HEK293 (cell line): ENCODE results near the gene GALK1.

Source experiments
- CTCF ChIA-PET: fragments of 350-600 bp; formaldehyde crosslinking; extraction: SDS; loops from one replicate; lab custom pipeline; 2021; ENCODE audit warnings: antibody characterized with exemption; lab: Yijun Ruan, JAX
- POLR2A ChIA-PET: fragments of 300-600 bp; formaldehyde crosslinking; extraction: SDS; loops from one replicate; lab custom pipeline; 2020; ENCODE audit warnings: antibody characterized with exemption, inconsistent platforms; lab: Yijun Ruan, JAX
- H3K27ac ChIP-seq: fragments of 200-500 bp; sonication (Bioruptor generic); 2 replicates; pipeline ENCODE4 v1.5.1; 2014; ENCODE audit warnings: low read depth, low read length, control low read depth, inconsistent platforms; ENCODE audit errors: extremely low read depth
- H3K36me3 ChIP-seq, 2 experiments: fragments of 200-500 bp in 1 of 2; sonication (Bioruptor generic) in 1 of 2; 1 replicate in 1 of 2; 2 replicates in 1 of 2; pipeline ENCODE4 v1.5.1; 2014 to 2017; ENCODE audit warnings: inconsistent platforms in 2 of 2, low read length in 2 of 2; ENCODE audit not compliant: control insufficient read depth in 2 of 2, insufficient read depth in 1 of 2
- H3K4me1 ChIP-seq: fragments of 200-500 bp; sonication (Bioruptor generic); 2 replicates; pipeline ENCODE4 v1.5.1; 2014; ENCODE audit warnings: mild to moderate bottlenecking, low read length, inconsistent platforms; ENCODE audit not compliant: control insufficient read depth, insufficient read depth
- H3K4me3 ChIP-seq: 2 replicates; pipeline ENCODE4 v1.5.1; 2011; ENCODE audit warnings: low read depth, mild to moderate bottlenecking, control low read depth, low read length, moderate library complexity
- H3K9me3 ChIP-seq: fragments of 200-500 bp; sonication (Bioruptor generic); 2 replicates; pipeline ENCODE4 v1.5.1; 2014; ENCODE audit warnings: low read depth, low read length, inconsistent platforms; ENCODE audit not compliant: control insufficient read depth, insufficient read depth
- GLIS1 ChIP-seq: fragments of 450-650 bp; formaldehyde crosslinking; IDR thresholded peaks from 2 replicates; pipeline ENCODE4 v1.5.1; 2016; ENCODE audit warnings: missing biosample characterization, missing genetic modification characterization
- KLF1 ChIP-seq: fragments of 450-650 bp; formaldehyde crosslinking; IDR thresholded peaks from 2 replicates; pipeline ENCODE4 v1.5.1; 2016; ENCODE audit warnings: missing biosample characterization, missing genetic modification characterization
- MZF1 ChIP-seq: fragments of 450-650 bp; formaldehyde crosslinking; IDR thresholded peaks from 2 replicates; pipeline ENCODE4 v1.5.1; 2017; ENCODE audit warnings: missing biosample characterization, missing genetic modification characterization, borderline replicate concordance
- SCRT1 ChIP-seq: fragments of 450-650 bp; formaldehyde crosslinking; IDR thresholded peaks from 2 replicates; pipeline ENCODE4 v1.5.1; 2016; ENCODE audit warnings: missing biosample characterization, missing genetic modification characterization, borderline replicate concordance
- ZNF248 ChIP-seq: fragments of 450-650 bp; formaldehyde crosslinking; IDR thresholded peaks from 2 replicates; pipeline ENCODE4 v1.5.1; 2017; ENCODE audit warnings: missing biosample characterization, missing genetic modification characterization
- ZNF366 ChIP-seq: fragments of 450-650 bp; formaldehyde crosslinking; conservative IDR thresholded peaks from 2 replicates; pipeline ENCODE4 v1.5.1; 2016; ENCODE audit warnings: missing biosample characterization, missing genetic modification characterization
- ZNF501 ChIP-seq: fragments of 450-650 bp; formaldehyde crosslinking; IDR thresholded peaks from 2 replicates; pipeline ENCODE4 v1.5.1; 2016; ENCODE audit warnings: missing biosample characterization, missing genetic modification characterization
- ZNF529 ChIP-seq: fragments of 450-650 bp; formaldehyde crosslinking; IDR thresholded peaks from 2 replicates; pipeline ENCODE4 v1.5.1; 2017; ENCODE audit warnings: missing genetic modification characterization, missing biosample characterization; ENCODE audit not compliant: insufficient replicate concordance
- ZNF548 ChIP-seq: fragments of 450-650 bp; formaldehyde crosslinking; IDR thresholded peaks from 2 replicates; pipeline ENCODE4 v1.5.1; 2016; ENCODE audit warnings: missing biosample characterization, missing genetic modification characterization
- ZNF571 ChIP-seq: fragments of 450-650 bp; formaldehyde crosslinking; IDR thresholded peaks from 2 replicates; pipeline ENCODE4 v1.5.0; 2017; ENCODE audit warnings: missing biosample characterization, missing genetic modification characterization
- ZNF610 ChIP-seq: fragments of 450-650 bp; formaldehyde crosslinking; IDR thresholded peaks from 2 replicates; pipeline ENCODE4 v1.5.1; 2016; ENCODE audit warnings: missing biosample characterization, missing genetic modification characterization, borderline replicate concordance
- ZNF626 ChIP-seq: fragments of 450-650 bp; sonication (Bioruptor Pico); formaldehyde crosslinking; IDR thresholded peaks from 2 replicates; pipeline ENCODE4 v1.5.1; 2018; ENCODE audit warnings: missing biosample characterization, missing genetic modification characterization, inconsistent platforms
- ZNF629 ChIP-seq: fragments of 450-650 bp; formaldehyde crosslinking; IDR thresholded peaks from 2 replicates; pipeline ENCODE4 v1.5.1; 2017; ENCODE audit warnings: missing biosample characterization, missing genetic modification characterization
- TF ChIP-seq, protein P1 (sequence below): fragments of 450-650 bp; formaldehyde crosslinking; IDR thresholded peaks from 2 replicates; pipeline ENCODE4 v1.5.1; 2016; ENCODE audit warnings: missing biosample characterization, missing genetic modification characterization
- TF ChIP-seq, protein P2 (sequence below): fragments of 450-650 bp; formaldehyde crosslinking; IDR thresholded peaks from 2 replicates; pipeline ENCODE4 v1.5.1; 2016; ENCODE audit warnings: missing biosample characterization, missing genetic modification characterization
- TF ChIP-seq, protein P3 (sequence below): fragments of 450-650 bp; formaldehyde crosslinking; IDR thresholded peaks from 2 replicates; pipeline ENCODE4 v1.5.1; 2017; ENCODE audit warnings: missing biosample characterization, missing genetic modification characterization
- TF ChIP-seq, protein P4 (sequence below): fragments of 450-650 bp; formaldehyde crosslinking; conservative IDR thresholded peaks from 2 replicates; pipeline ENCODE4 v1.5.1; 2016; ENCODE audit warnings: low read depth, missing biosample characterization, missing genetic modification characterization

Gene GALK1

DNA sequence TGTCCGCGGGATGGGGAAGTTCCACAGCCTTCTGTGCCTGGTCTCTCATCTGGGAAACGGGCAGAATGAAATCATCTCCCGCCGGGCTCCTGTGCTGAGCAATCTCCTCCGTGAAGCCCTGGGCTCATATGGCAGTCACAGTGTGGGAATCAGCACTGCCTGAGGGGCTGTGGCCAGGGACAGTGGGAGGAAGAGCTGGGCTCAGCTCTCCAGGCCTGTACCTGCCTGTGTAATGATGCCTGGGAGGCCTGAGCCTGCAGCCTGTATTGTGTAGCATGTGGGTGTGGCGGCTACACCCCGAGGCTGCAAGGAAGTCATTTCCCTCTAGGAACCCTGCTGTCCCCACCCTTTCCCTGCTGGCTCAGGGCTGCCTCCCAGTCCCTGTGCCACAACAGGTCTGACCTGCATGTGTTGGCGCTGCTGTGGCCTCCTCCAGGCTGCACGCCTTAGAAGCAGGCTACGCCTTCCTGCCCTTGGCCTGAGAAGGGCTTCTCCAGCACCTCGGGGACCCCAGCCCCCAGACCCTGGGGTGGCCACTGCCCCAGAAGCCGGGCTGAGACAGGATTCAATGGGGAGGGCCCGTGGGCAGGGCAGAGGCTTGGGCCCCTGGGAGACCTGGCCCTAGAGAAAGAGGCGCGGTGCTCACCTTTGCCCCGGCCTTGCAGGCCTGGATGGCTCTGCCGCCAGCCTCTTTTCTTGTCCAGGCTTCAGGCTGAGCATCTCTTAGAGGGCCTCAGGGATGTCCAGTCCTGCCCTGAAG lies 41.6 kb downstream of the GALK1 start (continued):
- TF ChIP-seq, protein P1, sequence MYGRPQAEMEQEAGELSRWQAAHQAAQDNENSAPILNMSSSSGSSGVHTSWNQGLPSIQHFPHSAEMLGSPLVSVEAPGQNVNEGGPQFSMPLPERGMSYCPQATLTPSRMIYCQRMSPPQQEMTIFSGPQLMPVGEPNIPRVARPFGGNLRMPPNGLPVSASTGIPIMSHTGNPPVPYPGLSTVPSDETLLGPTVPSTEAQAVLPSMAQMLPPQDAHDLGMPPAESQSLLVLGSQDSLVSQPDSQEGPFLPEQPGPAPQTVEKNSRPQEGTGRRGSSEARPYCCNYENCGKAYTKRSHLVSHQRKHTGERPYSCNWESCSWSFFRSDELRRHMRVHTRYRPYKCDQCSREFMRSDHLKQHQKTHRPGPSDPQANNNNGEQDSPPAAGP (tag by site-specific recombination) = peak; percentile 45; the same call in 1 of the 2 replicates
- TF ChIP-seq KLF1 = peak; percentile 90

DNA sequence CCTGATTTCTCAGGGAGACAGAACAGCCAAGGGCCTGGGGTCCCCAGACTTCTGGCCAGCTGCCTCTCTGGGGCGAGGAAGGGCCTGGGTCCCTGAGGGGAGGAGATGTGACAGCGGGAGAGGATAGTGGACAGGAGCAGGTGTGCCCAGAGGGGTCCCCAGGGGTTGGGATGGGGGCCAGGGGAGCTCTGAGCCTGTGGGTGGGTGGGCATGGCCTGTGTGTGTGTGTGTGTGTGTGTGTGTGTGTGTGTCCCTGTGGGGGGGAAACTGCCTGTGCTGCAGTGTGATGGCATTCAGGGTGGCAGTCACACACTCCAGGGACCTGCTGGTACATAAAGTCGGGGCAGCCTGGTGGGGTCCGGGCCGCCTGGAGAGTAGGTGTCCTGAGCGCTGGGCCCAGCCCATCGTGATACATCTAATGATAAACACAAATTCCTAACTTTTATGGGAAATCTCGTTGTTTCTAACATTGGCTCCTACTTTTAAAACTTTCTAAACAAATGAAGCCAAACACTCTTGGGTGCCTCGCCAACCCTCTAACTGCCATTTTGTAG lies 42.4 kb downstream of the GALK1 start:
- H3K9me3 ChIP-seq = no peaks in the 10 kb centered on the region
- POLR2A ChIA-PET = no interaction called here
- CTCF ChIA-PET = interaction anchor here (1.0 to 8.4 kb wide), 4 partner anchors 12 to 90 kb away, joined by 3 to 51 read pairs (median 14); no protein-coding TSS in a partner anchor
- H3K27ac ChIP-seq = no peak overlapping the region
- TF ChIP-seq ZNF501 (no peak), SCRT1 (tag by site-specific recombination) (0 out of 2 replicates have a peak, but pooled peaks have one; percentile 5), ZNF571 (tag by site-specific recombination) (no peak), ZNF529 (tag by site-specific recombination) (no peak), ZNF629 (no peak), ZNF366 (tag by site-specific recombination) (no peak), MZF1 (tag by site-specific recombination) (no peak), ZNF248 (tag by site-specific recombination) (no peak), GLIS1 (tag by site-specific recombination) (0 out of 2 replicates have a peak, but pooled peaks have one; percentile 7), ZNF610 (tag by site-specific recombination) (no peak), ZNF548 (tag by site-specific recombination) (no peak), ZNF626 (tag by site-specific recombination) (no peak)
- TF ChIP-seq, protein P2, sequence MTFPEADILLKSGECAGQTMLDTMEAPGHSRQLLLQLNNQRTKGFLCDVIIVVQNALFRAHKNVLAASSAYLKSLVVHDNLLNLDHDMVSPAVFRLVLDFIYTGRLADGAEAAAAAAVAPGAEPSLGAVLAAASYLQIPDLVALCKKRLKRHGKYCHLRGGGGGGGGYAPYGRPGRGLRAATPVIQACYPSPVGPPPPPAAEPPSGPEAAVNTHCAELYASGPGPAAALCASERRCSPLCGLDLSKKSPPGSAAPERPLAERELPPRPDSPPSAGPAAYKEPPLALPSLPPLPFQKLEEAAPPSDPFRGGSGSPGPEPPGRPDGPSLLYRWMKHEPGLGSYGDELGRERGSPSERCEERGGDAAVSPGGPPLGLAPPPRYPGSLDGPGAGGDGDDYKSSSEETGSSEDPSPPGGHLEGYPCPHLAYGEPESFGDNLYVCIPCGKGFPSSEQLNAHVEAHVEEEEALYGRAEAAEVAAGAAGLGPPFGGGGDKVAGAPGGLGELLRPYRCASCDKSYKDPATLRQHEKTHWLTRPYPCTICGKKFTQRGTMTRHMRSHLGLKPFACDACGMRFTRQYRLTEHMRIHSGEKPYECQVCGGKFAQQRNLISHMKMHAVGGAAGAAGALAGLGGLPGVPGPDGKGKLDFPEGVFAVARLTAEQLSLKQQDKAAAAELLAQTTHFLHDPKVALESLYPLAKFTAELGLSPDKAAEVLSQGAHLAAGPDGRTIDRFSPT (tag by site-specific recombination) = no peak
- TF ChIP-seq, protein P3, sequence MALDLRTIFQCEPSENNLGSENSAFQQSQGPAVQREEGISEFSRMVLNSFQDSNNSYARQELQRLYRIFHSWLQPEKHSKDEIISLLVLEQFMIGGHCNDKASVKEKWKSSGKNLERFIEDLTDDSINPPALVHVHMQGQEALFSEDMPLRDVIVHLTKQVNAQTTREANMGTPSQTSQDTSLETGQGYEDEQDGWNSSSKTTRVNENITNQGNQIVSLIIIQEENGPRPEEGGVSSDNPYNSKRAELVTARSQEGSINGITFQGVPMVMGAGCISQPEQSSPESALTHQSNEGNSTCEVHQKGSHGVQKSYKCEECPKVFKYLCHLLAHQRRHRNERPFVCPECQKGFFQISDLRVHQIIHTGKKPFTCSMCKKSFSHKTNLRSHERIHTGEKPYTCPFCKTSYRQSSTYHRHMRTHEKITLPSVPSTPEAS = peak; percentile 57
- TF ChIP-seq, protein P4, sequence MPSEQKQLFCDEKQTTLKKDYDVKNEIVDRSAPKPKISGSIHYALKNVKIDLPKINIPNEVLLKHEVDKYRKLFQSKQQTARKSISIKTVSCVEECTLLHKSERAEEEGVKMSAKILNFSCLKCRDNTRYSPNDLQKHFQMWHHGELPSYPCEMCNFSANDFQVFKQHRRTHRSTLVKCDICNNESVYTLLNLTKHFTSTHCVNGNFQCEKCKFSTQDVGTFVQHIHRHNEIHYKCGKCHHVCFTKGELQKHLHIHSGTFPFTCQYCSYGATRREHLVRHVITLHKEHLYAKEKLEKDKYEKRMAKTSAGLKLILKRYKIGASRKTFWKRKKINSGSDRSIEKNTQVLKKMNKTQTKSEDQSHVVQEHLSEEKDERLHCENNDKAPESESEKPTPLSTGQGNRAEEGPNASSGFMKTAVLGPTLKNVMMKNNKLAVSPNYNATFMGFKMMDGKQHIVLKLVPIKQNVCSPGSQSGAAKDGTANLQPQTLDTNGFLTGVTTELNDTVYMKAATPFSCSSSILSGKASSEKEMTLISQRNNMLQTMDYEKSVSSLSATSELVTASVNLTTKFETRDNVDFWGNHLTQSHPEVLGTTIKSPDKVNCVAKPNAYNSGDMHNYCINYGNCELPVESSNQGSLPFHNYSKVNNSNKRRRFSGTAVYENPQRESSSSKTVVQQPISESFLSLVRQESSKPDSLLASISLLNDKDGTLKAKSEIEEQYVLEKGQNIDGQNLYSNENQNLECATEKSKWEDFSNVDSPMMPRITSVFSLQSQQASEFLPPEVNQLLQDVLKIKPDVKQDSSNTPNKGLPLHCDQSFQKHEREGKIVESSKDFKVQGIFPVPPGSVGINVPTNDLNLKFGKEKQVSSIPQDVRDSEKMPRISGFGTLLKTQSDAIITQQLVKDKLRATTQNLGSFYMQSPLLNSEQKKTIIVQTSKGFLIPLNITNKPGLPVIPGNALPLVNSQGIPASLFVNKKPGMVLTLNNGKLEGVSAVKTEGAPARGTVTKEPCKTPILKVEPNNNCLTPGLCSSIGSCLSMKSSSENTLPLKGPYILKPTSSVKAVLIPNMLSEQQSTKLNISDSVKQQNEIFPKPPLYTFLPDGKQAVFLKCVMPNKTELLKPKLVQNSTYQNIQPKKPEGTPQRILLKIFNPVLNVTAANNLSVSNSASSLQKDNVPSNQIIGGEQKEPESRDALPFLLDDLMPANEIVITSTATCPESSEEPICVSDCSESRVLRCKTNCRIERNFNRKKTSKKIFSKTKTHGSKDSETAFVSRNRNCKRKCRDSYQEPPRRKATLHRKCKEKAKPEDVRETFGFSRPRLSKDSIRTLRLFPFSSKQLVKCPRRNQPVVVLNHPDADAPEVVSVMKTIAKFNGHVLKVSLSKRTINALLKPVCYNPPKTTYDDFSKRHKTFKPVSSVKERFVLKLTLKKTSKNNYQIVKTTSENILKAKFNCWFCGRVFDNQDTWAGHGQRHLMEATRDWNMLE (tag by site-specific recombination) = no peak
- H3K4me3 ChIP-seq = no peak overlapping the region
- H3K36me3 ChIP-seq = no peaks in the 10 kb centered on the region
- H3K4me1 ChIP-seq = no peaks in the 10 kb centered on the region; the same call in 1 of the 2 replicates
